Neuronal stem cell (in vitro differentiated cells): ENCODE results near the gene PCDHA5.
A peak's percentile ranks its signal among the peaks of the same experiment; 100 is the strongest.

ENCODE experiments used
- DNase-seq: peaks from one replicate; pipeline ENCODE4 v3.0.0-alpha.2; 2013; ENCODE audit warnings: low spot score
- H2AFZ ChIP-seq: one replicate; pipeline ENCODE4 v1.6.1; 2013; ENCODE audit warnings: mild to moderate bottlenecking, low read length, inconsistent platforms
- H2AK5ac ChIP-seq: 2 replicates; pipeline ENCODE4 v1.6.1; 2013; ENCODE audit warnings: low read depth, mild to moderate bottlenecking, inconsistent platforms, low read length, moderate library complexity, mixed read lengths
- H2BK120ac ChIP-seq: 2 replicates; pipeline ENCODE4 v1.6.1; 2013; ENCODE audit warnings: low read depth, mild to moderate bottlenecking, inconsistent platforms, low read length, moderate library complexity, mixed read lengths
- H2BK12ac ChIP-seq: one replicate; pipeline ENCODE4 v1.6.1; 2013; ENCODE audit warnings: low read length, inconsistent platforms
- H2BK15ac ChIP-seq: 2 replicates; pipeline ENCODE4 v1.6.1; 2013; ENCODE audit warnings: mild to moderate bottlenecking, low read length, inconsistent platforms, mixed read lengths
- H2BK5ac ChIP-seq: one replicate; pipeline ENCODE4 v1.6.1; 2013; ENCODE audit warnings: inconsistent platforms, mild to moderate bottlenecking, low read length, moderate library complexity
- H3K14ac ChIP-seq: one replicate; pipeline ENCODE4 v1.6.1; 2013; ENCODE audit warnings: low read length, inconsistent platforms
- H3K18ac ChIP-seq: 2 replicates; pipeline ENCODE4 v1.6.1; 2013; ENCODE audit warnings: low read length, inconsistent platforms
- H3K23ac ChIP-seq: 2 replicates; pipeline ENCODE4 v1.6.1; 2013; ENCODE audit warnings: low read depth, mild to moderate bottlenecking, mixed read lengths, low read length, inconsistent platforms; ENCODE audit not compliant: poor library complexity
- H3K27ac ChIP-seq: replicated peaks from 3 replicates; pipeline ENCODE4 v1.5.1; 2013; ENCODE audit warnings: low read length, inconsistent platforms
- H3K27me3 ChIP-seq, 3 experiments: 2 replicates each; pipeline ENCODE4 v1.6.1; 2013; ENCODE audit warnings: low read length in 3 of 3, mild to moderate bottlenecking in 2 of 3, inconsistent platforms in 1 of 3, low read depth in 1 of 3, mixed read lengths in 1 of 3, moderate library complexity in 1 of 3; ENCODE audit not compliant: control insufficient read depth in 3 of 3, insufficient read depth in 3 of 3
- H3K36me3 ChIP-seq, 2 donors: replicated peaks in 1 of 2; 2 replicates each; pipeline ENCODE4 v1.6.1; 2013; ENCODE audit warnings: low read length in 2 of 2; ENCODE audit not compliant: control insufficient read depth in 2 of 2, insufficient read depth in 2 of 2
- H3K4ac ChIP-seq: 2 replicates; pipeline ENCODE4 v1.6.1; 2013; ENCODE audit warnings: inconsistent platforms, mild to moderate bottlenecking, low read length, moderate library complexity
- H3K4me1 ChIP-seq, 2 donors: 1 replicate in 1 of 2; 2 replicates in 1 of 2; pipeline ENCODE4 v1.6.1; 2013; ENCODE audit warnings: low read length in 2 of 2, low read depth in 1 of 2; ENCODE audit not compliant: control insufficient read depth in 2 of 2, insufficient read depth in 1 of 2
- H3K4me2 ChIP-seq: one replicate; pipeline ENCODE4 v1.6.1; 2013; ENCODE audit warnings: mild to moderate bottlenecking, low read length, inconsistent platforms; ENCODE audit not compliant: insufficient read depth, poor library complexity, severe bottlenecking
- H3K4me3 ChIP-seq, 2 donors: 2 replicates each; pipeline ENCODE4 v1.5.1; 2013; ENCODE audit warnings: low read length in 2 of 2, mild to moderate bottlenecking in 2 of 2, inconsistent platforms in 1 of 2, moderate library complexity in 1 of 2
- H3K79me1 ChIP-seq: one replicate; pipeline ENCODE4 v1.6.1; 2013; ENCODE audit warnings: low read depth, mild to moderate bottlenecking, inconsistent platforms, low read length, moderate library complexity
- H3K9ac ChIP-seq: one replicate; pipeline ENCODE4 v1.6.1; 2013; ENCODE audit warnings: mild to moderate bottlenecking, low read depth, low read length, inconsistent platforms; ENCODE audit not compliant: poor library complexity
- H3K9me3 ChIP-seq, 2 donors: replicated peaks in 1 of 2; 2 replicates each; pipeline versions ENCODE3 to v1.6.1; 2013; ENCODE audit warnings: low read length in 2 of 2, mild to moderate bottlenecking in 2 of 2, inconsistent platforms in 1 of 2, low read depth in 1 of 2, mixed read lengths in 1 of 2, moderate library complexity in 1 of 2; ENCODE audit not compliant: control insufficient read depth in 2 of 2, insufficient read depth in 1 of 2
- H4K8ac ChIP-seq: one replicate; pipeline ENCODE4 v1.6.1; 2013; ENCODE audit warnings: low read depth, mild to moderate bottlenecking, inconsistent platforms, low read length, moderate library complexity
- H4K91ac ChIP-seq: one replicate; pipeline ENCODE4 v1.6.1; 2013; ENCODE audit warnings: low read length, low read depth, mild to moderate bottlenecking, inconsistent platforms; ENCODE audit not compliant: poor library complexity
- WGBS, 2 donors: extraction: QIAGEN DNeasy Blood & Tissue Kit; methylation state at CpG; one replicate each; pipeline ENCODE4 v1.1.7; 2013; ENCODE audit warnings: missing lambda C conversion rate in 2 of 2, mixed read lengths in 1 of 2; ENCODE audit not compliant: insufficient read length in 2 of 2, insufficient replicate concordance in 1 of 2; ENCODE audit errors: extremely low coverage in 2 of 2; 5-methylcytosine and 5-hydroxymethylcytosine counted together

The PCDHA5 gene

GRCh38 chr5:140870221-140871201 is 49.1 kb downstream of the PCDHA5 start:
- no CpG with 5 or more reads among the region's 114 CpGs for WGBS, 2 donors

More at GRCh38 chr5:140870221-140871201, 49.1 kb downstream of the PCDHA5 start:
- Histone ChIP-seq H2BK15ac (no peak overlapping the region), H4K8ac (peak overlapping the region; percentile 43), H3K14ac (peak overlapping the region; percentile 82), H3K79me1 (peaks cover 8% of the 10 kb centered on the region), H2BK120ac (no peak overlapping the region), H3K4me3 (peak overlapping the region in 1 of 2 donors; percentile 44), H3K18ac (no peak overlapping the region), H3K9me3 (peaks cover 13 to 27% of the 10 kb centered on the region in 2 donors), H2AK5ac (peak overlapping the region; percentile 63), H2BK5ac (no peak overlapping the region), H3K4ac (no peak overlapping the region), H2BK12ac (no peak overlapping the region), H3K23ac (peak overlapping the region; percentile 91), H3K36me3 (peaks cover 13 to 22% of the 10 kb centered on the region in 2 donors), H2AFZ (no peak overlapping the region), H3K9ac (no peak overlapping the region), H3K27me3 (no peaks in the 10 kb centered on the region), H3K4me2 (no peak overlapping the region), H4K91ac (no peak overlapping the region), H3K27ac (no peak overlapping the region), H3K4me1 (no peaks in the 10 kb centered on the region)
- DNase-seq: no peak
